GM04504 (cell line): ENCODE data around the gene RTL1.

ENCODE experiments used
- DNase-seq: peaks from one replicate; pipeline ENCODE4 v3.0.0-alpha.2; 2012; ENCODE audit warnings: low read depth

The RTL1 gene

GRCh38 chr14:100834082-100834793 lies 69.3 kb downstream of the RTL1 start:
- no peak for DNase-seq

GRCh38 chr14:100832311-100832960 lies 71.1 kb downstream of the RTL1 start:
- DNase-seq: no peak

GRCh38 chr14:100830681-100831080 lies 72.8 kb downstream of the RTL1 start:
- no peak for DNase-seq
